ENCODE data around the gene OMA1.

- TF ChIP-seq CTCF (IDR thresholded peaks at IDR 0.05) (no peak), REST (IDR thresholded peaks at IDR 0.05; ENCODE audit: low read depth, low read length) (no peak), RXRA (IDR thresholded peaks at IDR 0.05; ENCODE audit: borderline replicate concordance, low read depth) (no peak), POLR2AphosphoS5 (IDR thresholded peaks at IDR 0.05; ENCODE audit: low read depth, low read length) (no peak), CHD2 (IDR thresholded peaks at IDR 0.05; ENCODE audit: low read length, partially characterized antibody) (no peak), RAD21 (IDR thresholded peaks at IDR 0.05; ENCODE audit: low read length) (no peak), MAX (IDR thresholded peaks at IDR 0.05; ENCODE audit: low read depth) (no peak), TAF1 (IDR thresholded peaks at IDR 0.05; ENCODE audit: borderline replicate concordance, low read depth, low read length) (no peak), MXI1 (IDR thresholded peaks at IDR 0.05; ENCODE audit: low read depth, low read length) (no peak)
These were observed 98.6 kb downstream of the OMA1 start for GRCh38 chr1:58447886-58448285.
